Measurements from ENCODE around the gene COL6A3. TPM values are rescaled to one million over a fixed set of nuclear protein-coding genes. Genes with fewer than 3 reads are reported as not detected.
A peak's percentile ranks its signal among the peaks of the same experiment; 100 is the strongest.

The COL6A3 gene
- total RNA-seq, 3 donors from 2014 or later = 116 to 907 (median 320) TPM

DNA sequence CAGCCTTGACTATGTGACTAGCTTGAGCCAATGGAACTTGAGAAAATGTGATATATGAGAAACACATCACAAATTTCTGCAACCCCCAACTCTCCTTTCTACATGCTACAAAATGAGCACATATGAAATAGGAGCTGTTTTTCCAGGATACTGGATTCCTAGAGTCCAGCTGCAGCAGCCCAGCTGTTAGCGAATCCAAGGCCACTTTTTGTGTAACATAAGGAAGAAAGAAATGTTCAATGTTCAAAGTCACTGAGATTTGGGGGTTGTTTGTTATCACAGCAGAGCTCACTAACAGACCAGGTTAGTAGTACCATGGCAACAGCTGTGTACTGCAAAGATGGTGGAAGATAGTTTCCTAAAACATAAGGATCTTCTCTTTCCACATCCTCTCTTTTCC lies 12.6 kb upstream of the COL6A3 start:
- DNase-seq (ENCODE audit: low spot score in 2 of 2) = no peak
- Histone ChIP-seq H3K27ac (no peak overlapping the region), H3K27me3 (no peaks in the 10 kb centered on the region), H3K36me3 (no peaks in the 10 kb centered on the region), H3K9me3 (no peaks in the 10 kb centered on the region), H3K4me1 (peaks cover 0 to 5% of the 10 kb centered on the region in 2 donors), H3K4me3 (no peak overlapping the region)
- TF ChIP-seq POLR2AphosphoS5 (IDR thresholded peaks at IDR 0.05) (no peak), POLR2A (IDR thresholded peaks at IDR 0.05) (no peak)
- TF ChIP-seq, protein P1, sequence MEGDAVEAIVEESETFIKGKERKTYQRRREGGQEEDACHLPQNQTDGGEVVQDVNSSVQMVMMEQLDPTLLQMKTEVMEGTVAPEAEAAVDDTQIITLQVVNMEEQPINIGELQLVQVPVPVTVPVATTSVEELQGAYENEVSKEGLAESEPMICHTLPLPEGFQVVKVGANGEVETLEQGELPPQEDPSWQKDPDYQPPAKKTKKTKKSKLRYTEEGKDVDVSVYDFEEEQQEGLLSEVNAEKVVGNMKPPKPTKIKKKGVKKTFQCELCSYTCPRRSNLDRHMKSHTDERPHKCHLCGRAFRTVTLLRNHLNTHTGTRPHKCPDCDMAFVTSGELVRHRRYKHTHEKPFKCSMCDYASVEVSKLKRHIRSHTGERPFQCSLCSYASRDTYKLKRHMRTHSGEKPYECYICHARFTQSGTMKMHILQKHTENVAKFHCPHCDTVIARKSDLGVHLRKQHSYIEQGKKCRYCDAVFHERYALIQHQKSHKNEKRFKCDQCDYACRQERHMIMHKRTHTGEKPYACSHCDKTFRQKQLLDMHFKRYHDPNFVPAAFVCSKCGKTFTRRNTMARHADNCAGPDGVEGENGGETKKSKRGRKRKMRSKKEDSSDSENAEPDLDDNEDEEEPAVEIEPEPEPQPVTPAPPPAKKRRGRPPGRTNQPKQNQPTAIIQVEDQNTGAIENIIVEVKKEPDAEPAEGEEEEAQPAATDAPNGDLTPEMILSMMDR (IDR thresholded peaks at IDR 0.05) = no peak
- intact Hi-C loops (cut with DNase I; ENCODE audit: low total_unique reads) = no loop called here

DNA sequence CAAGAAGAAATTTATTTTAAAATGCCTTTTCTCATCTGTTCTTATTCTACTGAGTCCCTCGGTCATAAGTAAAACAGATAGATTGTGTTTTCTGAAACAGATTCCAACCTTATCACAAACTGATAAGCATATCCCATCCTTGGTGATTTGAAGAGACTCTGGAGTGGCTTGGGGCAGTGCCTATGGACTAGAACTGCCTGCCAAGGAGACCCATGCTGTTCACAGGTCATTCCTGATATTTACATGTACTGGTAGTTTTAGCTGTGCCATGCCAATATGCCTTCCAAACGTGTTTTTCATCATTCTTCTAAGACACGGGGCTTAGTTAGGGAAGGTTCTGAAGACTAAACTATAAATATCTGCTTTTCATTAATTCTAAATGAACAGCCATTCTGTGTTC lies 11.4 kb upstream of the COL6A3 start:
- H3K4me3 ChIP-seq = no peak overlapping the region
- TF ChIP-seq POLR2AphosphoS5 (IDR thresholded peaks at IDR 0.05) (no peak), POLR2A (IDR thresholded peaks at IDR 0.05) (no peak)
- TF ChIP-seq, protein P1 (IDR thresholded peaks at IDR 0.05) = no peak
- peak overlapping the region in 1 of 2 donors; percentile 17 for H3K27ac ChIP-seq
- H3K4me1 ChIP-seq = peaks cover 0 to 5% of the 10 kb centered on the region in 2 donors
- no peak for DNase-seq (ENCODE audit: low spot score in 2 of 2)
- intact Hi-C loops (cut with DNase I; ENCODE audit: low total_unique reads) = no loop called here
- H3K9me3 ChIP-seq = no peaks in the 10 kb centered on the region
- no peaks in the 10 kb centered on the region for H3K36me3 ChIP-seq
- H3K27me3 ChIP-seq = no peaks in the 10 kb centered on the region

DNA sequence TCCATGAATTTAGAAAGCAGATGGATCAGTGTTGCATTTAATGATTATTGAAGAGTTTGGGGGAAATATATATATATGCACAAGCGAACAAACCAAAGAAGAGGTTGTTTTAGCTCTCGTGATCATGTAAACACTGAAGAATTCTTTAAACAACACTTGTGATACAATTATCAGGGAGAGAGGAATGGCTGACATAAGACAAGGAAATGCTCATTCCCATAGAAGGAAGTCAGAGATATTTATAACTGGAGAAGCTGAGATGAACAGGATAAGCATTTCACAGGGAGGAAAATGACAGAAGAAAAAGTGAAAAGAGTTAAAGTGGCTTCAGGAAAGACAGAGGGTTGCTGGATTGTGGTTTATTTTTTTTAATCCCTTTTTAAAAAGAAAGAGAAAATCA lies 10.6 kb upstream of the COL6A3 start:
- H3K27me3 ChIP-seq = no peaks in the 10 kb centered on the region
- peaks cover 0 to 5% of the 10 kb centered on the region in 2 donors for H3K4me1 ChIP-seq
- H3K9me3 ChIP-seq = no peaks in the 10 kb centered on the region
- no peak for DNase-seq (ENCODE audit: low spot score in 2 of 2)
- TF ChIP-seq POLR2A (IDR thresholded peaks at IDR 0.05) (no peak), POLR2AphosphoS5 (IDR thresholded peaks at IDR 0.05) (no peak)
- TF ChIP-seq, protein P1 (IDR thresholded peaks at IDR 0.05) = no peak
- intact Hi-C loops (cut with DNase I; ENCODE audit: low total_unique reads) = no loop called here
- H3K27ac ChIP-seq = no peak overlapping the region
- H3K4me3 ChIP-seq = no peak overlapping the region
- no peaks in the 10 kb centered on the region for H3K36me3 ChIP-seq

DNA sequence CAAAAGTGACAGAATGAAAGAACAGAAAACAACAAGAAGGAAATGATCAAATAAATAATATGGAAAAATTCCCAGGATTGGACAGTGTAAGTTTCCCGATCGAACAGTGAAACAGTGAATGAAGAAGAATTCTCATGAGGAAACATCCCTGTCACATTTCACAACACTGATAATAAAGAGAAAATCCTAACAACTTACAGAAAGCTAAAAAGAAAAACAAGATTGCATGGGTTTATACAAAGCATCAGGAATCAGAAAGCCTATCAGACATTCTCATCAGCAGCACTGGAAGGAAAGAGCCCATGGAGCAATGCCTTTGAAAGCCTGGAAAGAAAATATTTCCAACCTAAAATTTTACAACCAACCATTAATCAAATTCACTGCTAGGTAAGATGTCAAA lies 9.9 kb upstream of the COL6A3 start:
- Histone ChIP-seq H3K9me3 (no peaks in the 10 kb centered on the region), H3K27me3 (no peaks in the 10 kb centered on the region), H3K36me3 (no peaks in the 10 kb centered on the region), H3K4me1 (peaks cover 0 to 5% of the 10 kb centered on the region in 2 donors), H3K27ac (no peak overlapping the region), H3K4me3 (no peak overlapping the region)
- no peak for DNase-seq (ENCODE audit: low spot score in 2 of 2)
- no peak for TF ChIP-seq POLR2A (IDR thresholded peaks at IDR 0.05)
- no peak for TF ChIP-seq POLR2AphosphoS5 (IDR thresholded peaks at IDR 0.05)
- TF ChIP-seq, protein P1 (IDR thresholded peaks at IDR 0.05) = no peak
- intact Hi-C loops (cut with DNase I; ENCODE audit: low total_unique reads) = no loop called here

DNA sequence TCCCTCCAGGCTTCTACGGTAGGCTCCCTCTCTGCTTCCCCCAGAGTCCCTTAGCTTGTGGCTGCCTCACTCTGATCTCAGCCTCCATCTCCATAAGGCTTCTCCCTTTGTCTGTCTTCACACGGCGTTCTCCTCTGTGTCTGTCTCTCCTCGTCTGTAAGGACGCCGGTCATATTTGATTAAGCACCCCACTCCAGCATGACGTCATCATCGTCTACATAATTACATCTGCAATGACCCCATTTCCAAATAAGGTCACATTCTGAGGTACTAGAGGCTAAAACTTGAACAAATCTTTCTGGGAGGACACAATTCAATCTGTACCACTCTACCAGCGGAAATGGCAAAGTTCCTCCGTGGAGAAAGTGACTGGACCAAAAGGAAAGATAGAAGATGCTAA lies 8.3 kb upstream of the COL6A3 start:
- H3K4me3 ChIP-seq = peak overlapping the region in 1 of 3 donors; percentile 49
- no peaks in the 10 kb centered on the region for H3K9me3 ChIP-seq
- no peaks in the 10 kb centered on the region for H3K36me3 ChIP-seq
- DNase-seq (ENCODE audit: low spot score in 2 of 2) = no peak
- intact Hi-C loops (cut with DNase I; ENCODE audit: low total_unique reads) = loop anchor here (1.0 kb wide), 1 partner anchor 55 kb away; no protein-coding TSS in a partner anchor
- TF ChIP-seq POLR2AphosphoS5 (IDR thresholded peaks at IDR 0.05) (no peak), POLR2A (IDR thresholded peaks at IDR 0.05) (no peak)
- TF ChIP-seq, protein P1 (IDR thresholded peaks at IDR 0.05) = no peak
- H3K27ac ChIP-seq = peak overlapping the region in 1 of 2 donors; percentile 88
- peaks cover 0 to 5% of the 10 kb centered on the region in 2 donors for H3K4me1 ChIP-seq
- H3K27me3 ChIP-seq = no peaks in the 10 kb centered on the region
